Measurements from ENCODE around the gene CFAP77. TPM values are rescaled to one million over a fixed set of nuclear protein-coding genes. Genes with fewer than 3 reads are reported as not detected.

The CFAP77 gene
- total RNA-seq, 1 donor from 2014 or later: 0.36 TPM

- no peak overlapping the region for H3K4me3 Mint-ChIP-seq (ENCODE audit: unreplicated experiment)
- TF ChIP-seq, protein P1, sequence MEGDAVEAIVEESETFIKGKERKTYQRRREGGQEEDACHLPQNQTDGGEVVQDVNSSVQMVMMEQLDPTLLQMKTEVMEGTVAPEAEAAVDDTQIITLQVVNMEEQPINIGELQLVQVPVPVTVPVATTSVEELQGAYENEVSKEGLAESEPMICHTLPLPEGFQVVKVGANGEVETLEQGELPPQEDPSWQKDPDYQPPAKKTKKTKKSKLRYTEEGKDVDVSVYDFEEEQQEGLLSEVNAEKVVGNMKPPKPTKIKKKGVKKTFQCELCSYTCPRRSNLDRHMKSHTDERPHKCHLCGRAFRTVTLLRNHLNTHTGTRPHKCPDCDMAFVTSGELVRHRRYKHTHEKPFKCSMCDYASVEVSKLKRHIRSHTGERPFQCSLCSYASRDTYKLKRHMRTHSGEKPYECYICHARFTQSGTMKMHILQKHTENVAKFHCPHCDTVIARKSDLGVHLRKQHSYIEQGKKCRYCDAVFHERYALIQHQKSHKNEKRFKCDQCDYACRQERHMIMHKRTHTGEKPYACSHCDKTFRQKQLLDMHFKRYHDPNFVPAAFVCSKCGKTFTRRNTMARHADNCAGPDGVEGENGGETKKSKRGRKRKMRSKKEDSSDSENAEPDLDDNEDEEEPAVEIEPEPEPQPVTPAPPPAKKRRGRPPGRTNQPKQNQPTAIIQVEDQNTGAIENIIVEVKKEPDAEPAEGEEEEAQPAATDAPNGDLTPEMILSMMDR (IDR thresholded peaks at IDR 0.05; ENCODE audit: insufficient read depth, low read depth, low read length): no peak
- no peak for TF ChIP-seq EZH2 (IDR thresholded peaks at IDR 0.05; ENCODE audit: insufficient read depth, low read length)
- Histone ChIP-seq H3K27ac (ENCODE audit: low read depth, low read length) (no peak overlapping the region), H2AFZ (ENCODE audit: low read depth, low read length) (no peak overlapping the region), H3K4me3 (ENCODE audit: insufficient read depth, low read depth, low read length) (no peak overlapping the region), H3K4me2 (ENCODE audit: low read length) (no peak overlapping the region), H3K27me3 (ENCODE audit: insufficient read depth, low read length) (peaks cover 17% of the 10 kb centered on the region), H3K79me2 (ENCODE audit: insufficient read depth, low read length) (no peaks in the 10 kb centered on the region), H3K36me3 (ENCODE audit: insufficient read depth, low read length) (no peaks in the 10 kb centered on the region), H3K9me3 (ENCODE audit: insufficient read depth, low read depth, low read length) (no peaks in the 10 kb centered on the region), H4K20me1 (ENCODE audit: insufficient read depth, low read length) (peaks cover 6% of the 10 kb centered on the region), H3K4me1 (ENCODE audit: insufficient read depth, low read length) (no peaks in the 10 kb centered on the region), H3K9ac (ENCODE audit: low read length) (no peak overlapping the region)
- H3K9me3 Mint-ChIP-seq (ENCODE audit: unreplicated experiment): no peaks in the 10 kb centered on the region
- H3K27me3 Mint-ChIP-seq (ENCODE audit: low read depth, unreplicated experiment): peaks cover 59% of the 10 kb centered on the region
- H3K36me3 Mint-ChIP-seq (ENCODE audit: low read depth, unreplicated experiment): peaks cover 1% of the 10 kb centered on the region
- DNase-seq (ENCODE audit: low read depth): no peak
- H3K27ac Mint-ChIP-seq (ENCODE audit: unreplicated experiment): no peak overlapping the region
- no peak for FAIRE-seq
- peaks cover 4% of the 10 kb centered on the region for H3K4me1 Mint-ChIP-seq (ENCODE audit: low read depth, unreplicated experiment)
These were observed 162.0 kb downstream of the CFAP77 start for GRCh38 chr9:132571806-132572600.

DNA sequence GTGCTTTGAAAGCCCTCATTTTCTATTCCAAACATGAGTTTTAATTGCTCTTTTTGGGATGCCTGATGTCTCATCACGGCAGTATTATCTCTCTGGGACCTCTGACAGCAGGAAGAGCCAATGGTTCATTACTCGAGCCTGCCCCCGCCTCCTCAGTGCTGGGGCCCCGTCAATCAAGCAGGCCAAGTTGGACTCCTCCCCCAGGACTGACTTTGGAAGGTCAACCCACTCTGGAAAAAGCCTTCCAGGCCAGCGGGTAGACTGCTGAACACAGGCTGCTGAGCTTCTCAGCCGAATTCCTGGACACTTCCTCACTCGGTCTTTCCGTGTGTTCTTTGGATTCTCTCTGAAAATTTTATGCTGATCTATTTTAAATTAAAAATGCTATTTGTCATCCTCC, 162.9 kb downstream of the CFAP77 start:
- Histone ChIP-seq H3K9ac (ENCODE audit: low read length) (no peak overlapping the region), H3K27ac (ENCODE audit: low read depth, low read length) (no peak overlapping the region), H3K4me1 (ENCODE audit: insufficient read depth, low read length) (no peaks in the 10 kb centered on the region), H3K9me3 (ENCODE audit: insufficient read depth, low read depth, low read length) (no peaks in the 10 kb centered on the region), H3K4me2 (ENCODE audit: low read length) (no peak overlapping the region), H3K36me3 (ENCODE audit: insufficient read depth, low read length) (no peaks in the 10 kb centered on the region), H4K20me1 (ENCODE audit: insufficient read depth, low read length) (peaks cover 10% of the 10 kb centered on the region), H2AFZ (ENCODE audit: low read depth, low read length) (no peak overlapping the region), H3K4me3 (ENCODE audit: insufficient read depth, low read depth, low read length) (no peak overlapping the region), H3K27me3 (ENCODE audit: insufficient read depth, low read length) (peaks cover 24% of the 10 kb centered on the region), H3K79me2 (ENCODE audit: insufficient read depth, low read length) (no peaks in the 10 kb centered on the region)
- DNase-seq (ENCODE audit: low read depth) (no peak), FAIRE-seq (no peak)
- Mint-ChIP-seq H3K4me3 (ENCODE audit: unreplicated experiment) (no peak overlapping the region), H3K36me3 (ENCODE audit: low read depth, unreplicated experiment) (peaks cover 1% of the 10 kb centered on the region), H3K9me3 (ENCODE audit: unreplicated experiment) (no peaks in the 10 kb centered on the region), H3K4me1 (ENCODE audit: low read depth, unreplicated experiment) (peaks cover 4% of the 10 kb centered on the region), H3K27me3 (ENCODE audit: low read depth, unreplicated experiment) (peaks cover 63% of the 10 kb centered on the region), H3K27ac (ENCODE audit: unreplicated experiment) (no peak overlapping the region)
- no peak for TF ChIP-seq EZH2 (IDR thresholded peaks at IDR 0.05; ENCODE audit: insufficient read depth, low read length)
- TF ChIP-seq, protein P1 (IDR thresholded peaks at IDR 0.05; ENCODE audit: insufficient read depth, low read depth, low read length): no peak

GRCh38 chr9:132575005-132575609, 165.1 kb downstream of the CFAP77 start:
- Mint-ChIP-seq H3K9me3 (ENCODE audit: unreplicated experiment) (peaks cover 5% of the 10 kb centered on the region), H3K27me3 (ENCODE audit: low read depth, unreplicated experiment) (peaks cover 78% of the 10 kb centered on the region), H3K4me1 (ENCODE audit: low read depth, unreplicated experiment) (peaks cover 4% of the 10 kb centered on the region), H3K36me3 (ENCODE audit: low read depth, unreplicated experiment) (peaks cover 1% of the 10 kb centered on the region), H3K4me3 (ENCODE audit: unreplicated experiment) (no peak overlapping the region), H3K27ac (ENCODE audit: unreplicated experiment) (no peak overlapping the region)
- Histone ChIP-seq H4K20me1 (ENCODE audit: insufficient read depth, low read length) (peaks cover 19% of the 10 kb centered on the region), H3K9ac (ENCODE audit: low read length) (no peak overlapping the region), H3K4me3 (ENCODE audit: insufficient read depth, low read depth, low read length) (no peak overlapping the region), H3K9me3 (ENCODE audit: insufficient read depth, low read depth, low read length) (no peaks in the 10 kb centered on the region), H3K79me2 (ENCODE audit: insufficient read depth, low read length) (no peaks in the 10 kb centered on the region), H3K27me3 (ENCODE audit: insufficient read depth, low read length) (peaks cover 45% of the 10 kb centered on the region), H3K27ac (ENCODE audit: low read depth, low read length) (no peak overlapping the region), H3K36me3 (ENCODE audit: insufficient read depth, low read length) (no peaks in the 10 kb centered on the region), H3K4me2 (ENCODE audit: low read length) (no peak overlapping the region), H2AFZ (ENCODE audit: low read depth, low read length) (no peak overlapping the region), H3K4me1 (ENCODE audit: insufficient read depth, low read length) (no peaks in the 10 kb centered on the region)
- FAIRE-seq (no peak), DNase-seq (ENCODE audit: low read depth) (peak; percentile 45)
- TF ChIP-seq EZH2 (IDR thresholded peaks at IDR 0.05; ENCODE audit: insufficient read depth, low read length): no peak
- TF ChIP-seq, protein P1 (IDR thresholded peaks at IDR 0.05; ENCODE audit: insufficient read depth, low read depth, low read length): peak; percentile 63
